SK-N-MC (cell line): ENCODE measurements around the gene HIC1.

Experiments
- FOXP2 ChIP-seq: optimal IDR thresholded peaks from 2 replicates; pipeline ENCODE3; 2011; ENCODE audit warnings: mild to moderate bottlenecking, moderate library complexity; ENCODE audit not compliant: insufficient read depth; ENCODE audit errors: extremely low read length, control extremely low read depth
- POLR2AphosphoS5 ChIP-seq: IDR thresholded peaks from 2 replicates; pipeline ENCODE4 v1.6.1; 2012; ENCODE audit warnings: mild to moderate bottlenecking, low read depth, low read length, borderline replicate concordance

DNA sequence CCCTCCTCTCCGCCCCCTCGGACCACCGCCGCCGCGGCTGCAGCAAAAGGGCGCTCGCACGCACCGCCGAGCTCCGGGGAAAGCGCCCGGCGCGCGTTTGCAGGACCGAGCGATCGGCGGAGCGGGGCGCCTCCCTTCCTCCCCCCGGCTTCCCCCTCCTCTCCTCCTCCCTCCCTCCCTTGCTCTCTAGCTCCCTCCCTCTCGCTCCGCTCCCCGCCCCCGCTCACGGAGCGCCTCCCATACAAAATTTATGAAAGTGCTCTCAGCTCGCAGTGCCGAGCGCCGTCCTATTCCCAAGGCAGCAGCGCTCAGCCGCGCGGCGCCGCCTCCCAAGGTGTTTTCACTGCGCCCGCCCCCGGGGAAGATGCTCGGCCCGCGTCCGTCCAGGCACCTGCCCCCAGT is 29.7 kb upstream of the HIC1 start, which contains the start of gene RTN4RL1:
- no peak for TF ChIP-seq POLR2AphosphoS5
- no peak for TF ChIP-seq FOXP2
